Naive B cell (primary cell): Measurements from ENCODE around the gene BCO2. TPM values are rescaled to one million over a fixed set of nuclear protein-coding genes. Genes with fewer than 3 reads are reported as not detected.
A peak's percentile ranks its signal among the peaks of the same experiment; 100 is the strongest.

Experiments
- ATAC-seq, 2 donors: fragments of 150-1000 bp; cut with Tn5 transposase; 2 replicates each; pipeline ENCODE4 v1.10.0; 2021; ENCODE audit warnings: low read depth in 2 of 2, mild to moderate bottlenecking in 2 of 2, moderate library complexity in 2 of 2
- DNase-seq: peaks from one replicate; pipeline ENCODE4 v3.0.0; 2022
- H3K27ac Mint-ChIP-seq, 6 donors: one replicate each; pipeline ENCODE4 v1.8.0; 2020 to 2022; ENCODE audit warnings: mild to moderate bottlenecking in 6 of 6, mixed read lengths in 6 of 6, moderate library complexity in 5 of 6, inconsistent platforms in 2 of 6
- H3K27me3 Mint-ChIP-seq, 3 donors: one replicate each; pipeline ENCODE4 v1.8.0; 2021 to 2022; ENCODE audit warnings: mixed read lengths in 3 of 3, mild to moderate bottlenecking in 1 of 3
- H3K36me3 Mint-ChIP-seq, 2 donors: one replicate each; pipeline ENCODE4 v1.8.0; 2020 to 2022; ENCODE audit warnings: mixed read lengths in 2 of 2, inconsistent platforms in 1 of 2, mild to moderate bottlenecking in 1 of 2
- H3K4me1 Mint-ChIP-seq, 3 donors: one replicate each; pipeline ENCODE4 v1.8.0; 2020 to 2022; ENCODE audit warnings: mixed read lengths in 3 of 3, inconsistent platforms in 1 of 3, mild to moderate bottlenecking in 1 of 3, moderate library complexity in 1 of 3
- H3K4me3 Mint-ChIP-seq, 8 donors: one replicate each; pipeline ENCODE4 v1.8.0; 2020 to 2022; ENCODE audit warnings: mild to moderate bottlenecking in 8 of 8, mixed read lengths in 8 of 8, moderate library complexity in 8 of 8, inconsistent platforms in 2 of 8
- H3K9me3 Mint-ChIP-seq, 7 donors: one replicate each; pipeline ENCODE4 v1.8.0; 2020 to 2022; ENCODE audit warnings: mixed read lengths in 7 of 7, mild to moderate bottlenecking in 5 of 7, inconsistent platforms in 2 of 7, moderate library complexity in 1 of 7
- polyA plus RNA-seq, 6 donors: library from polyadenylated mRNA; unstranded; fragments of 300-500 nt; fragmentation: Illumina TruSeq; gene quantifications; one replicate each; pipeline ENCODE4 v1.2.3, GENCODE V29; 2021; ENCODE audit warnings: low read depth in 6 of 6

BCO2 gene
- polyA plus RNA-seq, 6 donors from 2014 or later: 0.57 to 1.2 TPM; not detected in 4

GRCh38 chr11:112226831-112227401, 51.6 kb downstream of the BCO2 start:
- Mint-ChIP-seq H3K4me1 (peaks cover 17 to 24% (median 22%) of the 10 kb centered on the region in 3 donors), H3K27ac (peak overlapping the region; percentile 98 to 99 (median 98)), H3K36me3 (peaks cover 9 to 24% of the 10 kb centered on the region in 2 donors), H3K27me3 (no peaks in the 10 kb centered on the region), H3K9me3 (no peaks in the 10 kb centered on the region), H3K4me3 (peak overlapping the region; percentile 92 to 98 (median 95))
- DNase-seq: no peak
- peak; percentile 63 to 65 for ATAC-seq

DNA sequence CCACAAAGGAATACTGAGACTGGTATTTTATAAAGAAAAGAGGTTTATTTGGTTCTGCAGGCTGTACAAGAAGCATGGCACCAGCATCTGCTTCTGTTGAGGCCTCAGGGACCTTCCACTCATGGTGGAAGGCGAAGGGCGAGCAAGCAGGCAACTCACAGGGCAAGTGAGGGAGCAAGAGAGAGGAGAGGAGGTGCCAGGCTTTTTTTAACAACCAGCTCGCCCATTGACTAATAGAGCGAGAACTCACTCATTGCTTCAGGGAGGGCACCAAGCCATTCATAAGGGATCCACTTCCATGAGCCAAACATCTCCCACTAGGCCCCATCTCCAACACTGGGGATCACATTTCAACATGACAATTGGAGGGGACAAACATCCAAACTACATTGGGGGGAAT, 52.2 kb downstream of the BCO2 start:
- H3K36me3 Mint-ChIP-seq: peaks cover 9 to 24% of the 10 kb centered on the region in 2 donors

DNA sequence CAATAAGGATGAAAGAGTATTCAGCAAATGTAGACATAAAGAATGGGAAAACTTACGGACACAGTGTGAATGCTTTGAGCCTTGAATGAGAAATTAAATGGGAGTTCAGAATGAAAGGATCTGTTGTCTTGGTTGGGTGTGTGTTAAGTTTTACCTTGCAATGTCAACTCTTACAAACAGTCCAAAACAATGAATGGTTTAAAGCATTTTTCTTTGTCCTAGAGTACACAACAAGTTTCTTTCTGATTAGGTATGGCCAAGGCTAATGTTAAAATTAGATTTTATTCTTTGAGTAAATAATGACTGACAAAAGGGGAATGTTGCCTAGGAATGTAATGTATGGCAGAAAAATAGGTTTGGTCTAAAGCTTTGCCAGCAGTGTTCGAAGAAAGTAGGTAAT, 53.4 kb downstream of the BCO2 start:
- peak overlapping the region in 3 of 8 donors; percentile 25 to 74 (median 41) for H3K4me3 Mint-ChIP-seq

More for the DNA sequence above, 52.2 kb downstream of the BCO2 start:
- H3K9me3 Mint-ChIP-seq: no peaks in the 10 kb centered on the region
- H3K27ac Mint-ChIP-seq: peak overlapping the region in 5 of 6 donors; percentile 98 to 99 (median 98)
- H3K27me3 Mint-ChIP-seq: no peaks in the 10 kb centered on the region
- ATAC-seq (no peak), DNase-seq (no peak)
- peak overlapping the region; percentile 92 to 98 (median 95) for H3K4me3 Mint-ChIP-seq
- H3K4me1 Mint-ChIP-seq: peaks cover 17 to 25% (median 24%) of the 10 kb centered on the region in 3 donors

DNA sequence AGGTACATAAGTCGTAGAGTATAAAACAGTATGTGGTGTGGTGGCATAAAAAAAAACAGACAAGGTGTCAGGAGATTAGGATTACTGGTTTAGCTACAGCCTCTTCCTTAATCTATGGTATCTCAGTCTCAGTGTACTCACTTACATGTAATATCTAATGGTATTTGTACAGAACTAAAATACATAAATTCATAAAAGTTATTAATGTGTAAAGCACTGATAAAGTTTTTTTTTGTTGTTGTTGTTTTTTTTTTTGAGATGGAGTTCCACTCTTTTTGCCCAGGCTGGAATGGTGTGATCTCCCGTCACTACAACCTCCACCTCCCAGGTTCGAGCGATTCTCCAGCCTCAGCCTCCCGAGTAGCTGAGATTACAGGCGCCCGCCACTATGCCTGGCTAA, 53.8 kb downstream of the BCO2 start:
- Mint-ChIP-seq H3K27ac (peak overlapping the region in 1 of 6 donors; percentile 15), H3K36me3 (peaks cover 9 to 24% of the 10 kb centered on the region in 2 donors), H3K4me3 (peak overlapping the region in 1 of 8 donors; percentile 41)

More for the DNA sequence above, 53.4 kb downstream of the BCO2 start:
- ATAC-seq (no peak), DNase-seq (no peak)
- H3K27ac Mint-ChIP-seq: peak overlapping the region in 1 of 6 donors; percentile 10
- no peaks in the 10 kb centered on the region for H3K27me3 Mint-ChIP-seq
- H3K9me3 Mint-ChIP-seq: no peaks in the 10 kb centered on the region
- peaks cover 17 to 25% (median 24%) of the 10 kb centered on the region in 3 donors for H3K4me1 Mint-ChIP-seq
- peaks cover 9 to 24% of the 10 kb centered on the region in 2 donors for H3K36me3 Mint-ChIP-seq

GRCh38 chr11:112229746-112230433, 54.6 kb downstream of the BCO2 start:
- Mint-ChIP-seq H3K27me3 (no peaks in the 10 kb centered on the region), H3K4me3 (peak overlapping the region in 1 of 8 donors; percentile 24), H3K27ac (no peak overlapping the region), H3K4me1 (peaks cover 17 to 25% (median 24%) of the 10 kb centered on the region in 3 donors), H3K36me3 (peaks cover 9 to 24% of the 10 kb centered on the region in 2 donors), H3K9me3 (no peaks in the 10 kb centered on the region)
- ATAC-seq: no peak
- no peak for DNase-seq

More for the DNA sequence above, 53.8 kb downstream of the BCO2 start:
- peaks cover 17 to 25% (median 24%) of the 10 kb centered on the region in 3 donors for H3K4me1 Mint-ChIP-seq
- no peaks in the 10 kb centered on the region for H3K27me3 Mint-ChIP-seq
- ATAC-seq: no peak
- DNase-seq: no peak
- no peaks in the 10 kb centered on the region for H3K9me3 Mint-ChIP-seq

- Mint-ChIP-seq H3K36me3 (peaks cover 19 to 28% of the 10 kb centered on the region in 2 donors), H3K27ac (peak overlapping the region in 4 of 6 donors; percentile 6 to 80 (median 58)), H3K4me1 (peaks cover 34 to 42% (median 35%) of the 10 kb centered on the region in 3 donors), H3K4me3 (peak overlapping the region in 1 of 8 donors; percentile 22), H3K9me3 (no peaks in the 10 kb centered on the region), H3K27me3 (no peaks in the 10 kb centered on the region)
- ATAC-seq (no peak), DNase-seq (no peak)
These were observed 56.6 kb downstream of the BCO2 start for GRCh38 chr11:112231952-112232351.

DNA sequence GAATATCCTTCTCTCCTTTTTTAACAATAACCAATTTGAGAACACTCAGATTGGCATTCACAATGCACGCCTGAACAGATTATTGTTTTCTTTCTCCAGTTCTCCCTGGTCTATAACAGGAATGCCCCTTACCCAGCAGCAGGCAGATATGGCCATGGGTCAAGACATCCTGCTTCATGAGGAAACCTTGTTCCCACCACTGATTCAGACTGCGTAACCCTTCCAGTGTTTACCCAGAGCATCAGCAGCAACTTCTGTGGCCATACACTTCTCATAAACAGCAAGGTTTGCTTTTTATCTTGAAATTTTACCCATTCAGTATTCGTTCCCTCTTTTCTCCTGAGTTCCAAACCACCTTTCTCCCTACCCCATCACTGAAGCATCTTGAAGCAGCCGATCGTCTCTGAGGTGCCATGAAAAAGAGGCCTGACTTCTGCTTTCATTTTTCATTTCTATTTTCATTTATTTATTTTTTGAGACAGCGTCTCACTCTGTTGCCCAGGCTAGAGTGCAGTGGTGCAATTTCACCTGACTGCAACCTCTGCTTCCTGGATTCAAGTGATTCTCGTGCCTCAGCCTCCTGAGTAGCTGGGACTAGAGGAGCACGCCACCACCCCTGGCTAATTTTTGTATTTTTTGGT, 60.6 kb downstream of the BCO2 start:
- H3K4me1 Mint-ChIP-seq: peaks cover 22 to 25% (median 24%) of the 10 kb centered on the region in 3 donors
- H3K27me3 Mint-ChIP-seq: no peaks in the 10 kb centered on the region
- no peaks in the 10 kb centered on the region for H3K9me3 Mint-ChIP-seq
- peak; percentile 93 to 96 for ATAC-seq
- H3K4me3 Mint-ChIP-seq: peak overlapping the region; percentile 66 to 90 (median 86)
- peak overlapping the region; percentile 91 to 98 (median 96) for H3K27ac Mint-ChIP-seq
- H3K36me3 Mint-ChIP-seq: peaks cover 23 to 24% of the 10 kb centered on the region in 2 donors
- DNase-seq: peak; percentile 33

DNA sequence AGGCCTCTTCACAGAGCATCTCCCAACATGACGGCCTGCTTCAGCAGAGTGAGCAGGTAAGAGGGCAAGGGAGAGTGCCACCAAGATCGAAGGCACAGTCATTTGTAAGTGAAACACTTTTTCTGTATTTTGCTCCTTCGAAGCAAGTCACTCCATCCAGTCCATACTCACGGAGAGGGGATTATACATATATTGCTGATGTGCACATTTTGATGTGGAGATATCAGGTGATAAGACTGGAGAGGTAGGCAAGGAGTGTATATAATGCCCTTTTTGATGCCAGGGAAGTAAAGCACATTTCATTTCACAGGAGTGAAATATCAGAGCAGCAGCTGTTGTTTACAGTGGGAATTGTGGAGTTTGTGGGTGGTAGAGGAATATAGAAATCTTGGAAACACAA, 62.1 kb downstream of the BCO2 start:
- Mint-ChIP-seq H3K4me3 (peak overlapping the region in 2 of 8 donors; percentile 21 to 49), H3K27me3 (no peaks in the 10 kb centered on the region), H3K27ac (peak overlapping the region in 4 of 6 donors; percentile 7 to 91 (median 52)), H3K4me1 (peaks cover 18 to 24% (median 18%) of the 10 kb centered on the region in 3 donors), H3K9me3 (no peaks in the 10 kb centered on the region), H3K36me3 (peaks cover 19 to 30% of the 10 kb centered on the region in 2 donors)
- ATAC-seq: no peak
- DNase-seq: no peak

DNA sequence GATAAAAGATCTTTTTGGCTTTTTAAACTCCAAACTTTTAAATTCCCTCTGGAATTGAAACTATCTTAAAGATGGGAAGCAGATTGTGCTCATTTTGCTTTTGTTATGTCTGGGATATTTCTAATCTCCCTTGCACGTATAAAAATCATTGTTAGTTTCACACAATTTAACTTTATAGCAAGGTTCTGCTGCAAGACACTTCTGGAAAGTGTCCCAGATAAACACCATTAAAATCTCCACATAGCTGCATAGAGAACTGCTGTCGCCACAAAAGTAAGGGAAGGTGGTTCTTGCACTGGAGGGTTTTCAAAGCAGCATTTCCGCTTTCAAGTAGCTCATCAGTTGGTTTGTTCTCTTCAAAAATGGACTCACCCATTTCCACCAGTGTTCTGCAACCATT, 62.7 kb downstream of the BCO2 start:
- peaks cover 0 to 1% (median 0%) of the 10 kb centered on the region in 7 donors for H3K9me3 Mint-ChIP-seq
- no peak for ATAC-seq
- no peak for DNase-seq
- H3K4me3 Mint-ChIP-seq: no peak overlapping the region
- H3K27ac Mint-ChIP-seq: no peak overlapping the region
- H3K27me3 Mint-ChIP-seq: no peaks in the 10 kb centered on the region
- H3K36me3 Mint-ChIP-seq: peaks cover 19 to 35% of the 10 kb centered on the region in 2 donors
- H3K4me1 Mint-ChIP-seq: peaks cover 18 to 24% (median 18%) of the 10 kb centered on the region in 3 donors

- Mint-ChIP-seq H3K36me3 (peaks cover 19 to 31% of the 10 kb centered on the region in 2 donors), H3K9me3 (peaks cover 0 to 1% (median 0%) of the 10 kb centered on the region in 7 donors), H3K27ac (no peak overlapping the region), H3K27me3 (no peaks in the 10 kb centered on the region), H3K4me1 (peaks cover 5 to 9% (median 5%) of the 10 kb centered on the region in 3 donors), H3K4me3 (no peak overlapping the region)
- no peak for DNase-seq
- no peak for ATAC-seq
These were observed 66.2 kb downstream of the BCO2 start for GRCh38 chr11:112241486-112241885.

- no peaks in the 10 kb centered on the region for H3K27me3 Mint-ChIP-seq
- H3K9me3 Mint-ChIP-seq: peaks cover 0 to 1% (median 0%) of the 10 kb centered on the region in 7 donors
- peaks cover 0 to 8% of the 10 kb centered on the region in 2 donors for H3K36me3 Mint-ChIP-seq
- H3K27ac Mint-ChIP-seq: no peak overlapping the region
- ATAC-seq (no peak), DNase-seq (no peak)
- H3K4me3 Mint-ChIP-seq: no peak overlapping the region
- no peaks in the 10 kb centered on the region for H3K4me1 Mint-ChIP-seq
These were observed 71.9 kb downstream of the BCO2 start for GRCh38 chr11:112247201-112247600.

- DNase-seq: no peak
- Mint-ChIP-seq H3K4me3 (no peak overlapping the region), H3K4me1 (no peaks in the 10 kb centered on the region), H3K27ac (no peak overlapping the region), H3K9me3 (no peaks in the 10 kb centered on the region), H3K36me3 (no peaks in the 10 kb centered on the region), H3K27me3 (no peaks in the 10 kb centered on the region)
- ATAC-seq: no peak
These were observed 72.9 kb downstream of the BCO2 start for GRCh38 chr11:112248201-112248600.

DNA sequence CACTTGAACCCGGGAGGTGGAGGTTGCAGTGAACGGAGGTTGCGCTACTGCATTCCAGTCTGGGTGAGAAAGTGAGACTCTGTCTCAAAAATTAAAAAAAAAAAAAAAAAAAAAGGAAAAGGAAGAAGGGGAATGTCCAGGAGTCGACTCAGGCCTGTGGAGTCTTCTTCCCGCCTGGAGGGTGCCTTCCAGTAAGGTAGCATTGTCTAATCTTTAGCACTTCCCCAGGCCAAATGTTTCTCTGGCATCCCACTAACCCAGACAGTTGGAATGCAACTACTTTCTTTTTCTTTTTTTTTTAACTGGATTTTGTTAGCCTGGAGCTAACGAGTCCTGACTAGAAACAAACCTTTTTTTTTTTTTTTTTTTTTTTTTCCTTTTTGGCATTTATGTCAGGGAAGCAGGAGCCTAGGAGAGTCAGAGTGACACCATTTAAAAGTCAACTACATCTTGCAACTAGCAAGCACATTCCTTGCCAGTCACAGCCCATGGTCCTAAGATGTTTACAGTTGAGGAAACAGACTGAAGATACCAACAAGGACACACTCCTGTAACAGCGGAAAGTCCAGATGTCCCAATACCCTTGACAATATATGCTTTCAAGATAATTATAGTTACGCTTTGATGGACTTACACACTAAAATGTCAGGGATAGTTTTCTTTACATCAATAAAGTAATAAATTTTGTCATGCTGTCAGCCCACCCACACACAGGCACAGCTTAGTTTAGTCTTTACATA, 74.7 kb downstream of the BCO2 start:
- no peaks in the 10 kb centered on the region for H3K36me3 Mint-ChIP-seq
- no peak overlapping the region for H3K4me3 Mint-ChIP-seq
- no peaks in the 10 kb centered on the region for H3K9me3 Mint-ChIP-seq
- H3K27me3 Mint-ChIP-seq: no peaks in the 10 kb centered on the region
- DNase-seq: no peak
- H3K4me1 Mint-ChIP-seq: no peaks in the 10 kb centered on the region
- ATAC-seq: no peak
- no peak overlapping the region for H3K27ac Mint-ChIP-seq
